Neural cell (in vitro differentiated cells): ENCODE data around the gene UBL3. TPM values are rescaled to one million over a fixed set of nuclear protein-coding genes. Genes with fewer than 3 reads are reported as not detected.

Experiments used
- H2AFZ ChIP-seq: fragments of 200-600, 300-800 bp; sonication (generic), shearing (Covaris generic); 2 replicates; pipeline ENCODE4 v1.6.0; 2014; ENCODE audit warnings: low read depth, mild to moderate bottlenecking, antibody characterized with exemption, low read length, moderate library complexity
- H3F3A ChIP-seq: fragments of 200-600 bp; shearing (Covaris generic); 2 replicates; pipeline ENCODE4 v1.6.1; 2016; ENCODE audit warnings: mild to moderate bottlenecking, moderate library complexity, mixed read lengths, antibody characterized with exemption, low read length; ENCODE audit not compliant: insufficient read depth, poor library complexity, severe bottlenecking
- H3K27ac ChIP-seq: fragments of 200-600, 300-800 bp; sonication (generic), shearing (Covaris generic); 2 replicates; pipeline ENCODE4 v1.5.1; 2014; ENCODE audit warnings: mild to moderate bottlenecking, low read length, moderate library complexity
- H3K27me3 ChIP-seq: fragments of 300-800, 200-600 bp; sonication (generic), shearing (Covaris generic); 2 replicates; pipeline ENCODE4 v1.6.0; 2014; ENCODE audit warnings: mild to moderate bottlenecking, low read depth, low read length, moderate library complexity; ENCODE audit not compliant: insufficient read depth
- H3K36me3 ChIP-seq: fragments of 300-800, 200-600 bp; sonication (generic), shearing (Covaris generic); 2 replicates; pipeline ENCODE4 v1.5.1; 2014; ENCODE audit warnings: mild to moderate bottlenecking, antibody characterized with exemption, low read length, moderate library complexity; ENCODE audit not compliant: insufficient read depth
- H3K4me2 ChIP-seq: fragments of 300-800, 200-600 bp; sonication (generic), shearing (Covaris generic); 2 replicates; pipeline ENCODE4 v1.6.0; 2014; ENCODE audit warnings: mild to moderate bottlenecking, low read length
- H3K4me3 ChIP-seq: fragments of 300-800, 200-600 bp; sonication (generic), shearing (Covaris generic); 2 replicates; pipeline ENCODE4 v1.5.1; 2014; ENCODE audit warnings: mild to moderate bottlenecking, low read length, moderate library complexity
- H3K79me2 ChIP-seq: fragments of 200-600 bp; shearing (Covaris generic); replicated peaks from 2 replicates; pipeline ENCODE4 v1.6.0; 2014; ENCODE audit warnings: mild to moderate bottlenecking, low read length, moderate library complexity; ENCODE audit not compliant: insufficient read depth
- H3K9ac ChIP-seq: fragments of 300-800, 200-600 bp; sonication (generic), shearing (Covaris generic); 2 replicates; pipeline ENCODE4 v1.6.1; 2016; ENCODE audit warnings: mild to moderate bottlenecking, low read length, mixed read lengths
- H3K9me2 ChIP-seq: fragments of 200-600 bp; shearing (Covaris generic); 2 replicates; pipeline ENCODE4 v1.6.1; 2016; ENCODE audit warnings: mild to moderate bottlenecking, low read length, mixed read lengths; ENCODE audit not compliant: insufficient read depth
- H3K9me3 ChIP-seq: fragments of 200-600, 300-800 bp; sonication (generic), shearing (Covaris generic); 2 replicates; pipeline ENCODE4 v1.6.1; 2016; ENCODE audit warnings: mild to moderate bottlenecking, mixed run types, low read length, moderate library complexity, mixed read lengths
- H4K20me1 ChIP-seq: fragments of 200-600 bp; shearing (Covaris generic); 2 replicates; pipeline ENCODE4 v1.6.1; 2016; ENCODE audit warnings: mild to moderate bottlenecking, mixed run types; ENCODE audit not compliant: insufficient read depth
- EP300 ChIP-seq: fragments of 450-650 bp; conservative IDR thresholded peaks from 2 replicates; pipeline ENCODE4 v1.6.1; 2014; ENCODE audit warnings: antibody characterized with exemption, mild to moderate bottlenecking, moderate library complexity; ENCODE audit not compliant: poor library complexity, severe bottlenecking
- EZH2 ChIP-seq: fragments of 200-600, 300-800 bp; shearing (Covaris generic), sonication (generic); IDR thresholded peaks from 2 replicates; pipeline ENCODE4 v1.6.1; 2014; ENCODE audit warnings: antibody characterized with exemption, low read length, borderline replicate concordance, mild to moderate bottlenecking; ENCODE audit not compliant: insufficient read depth, poor library complexity, severe bottlenecking
- MXI1 ChIP-seq: fragments of 450-650 bp; conservative IDR thresholded peaks from 2 replicates; pipeline ENCODE4 v1.6.1; 2014; ENCODE audit warnings: antibody characterized with exemption, mild to moderate bottlenecking; ENCODE audit not compliant: poor library complexity, severe bottlenecking
- POLR2AphosphoS5 ChIP-seq: IDR thresholded peaks from 2 replicates; pipeline ENCODE4 v1.6.1; 2012
- RAD21 ChIP-seq: fragments of 450-650 bp; conservative IDR thresholded peaks from 2 replicates; pipeline ENCODE4 v1.6.1; 2014; ENCODE audit warnings: antibody characterized with exemption, mild to moderate bottlenecking, moderate library complexity
- SMC3 ChIP-seq: fragments of 450-650 bp; conservative IDR thresholded peaks from 2 replicates; pipeline ENCODE4 v1.6.1; 2014; ENCODE audit warnings: antibody characterized with exemption, mild to moderate bottlenecking, moderate library complexity; ENCODE audit not compliant: poor library complexity
- TAF1 ChIP-seq: IDR thresholded peaks from 2 replicates; pipeline ENCODE4 v1.6.1; 2012; ENCODE audit warnings: low read depth
- polyA plus RNA-seq: library from polyadenylated mRNA; depleted of rRNA; stranded (reverse); fragments of >200 nt; gene quantifications from 2 replicates; pipeline ENCODE4 v1.2.3, GENCODE V29; 2014
- TF ChIP-seq, protein P1 (sequence below): IDR thresholded peaks from 2 replicates; pipeline ENCODE4 v1.6.1; 2012; ENCODE audit warnings: borderline replicate concordance
- TF ChIP-seq, protein P2 (sequence below): fragments of 450-650 bp; IDR thresholded peaks from 2 replicates; pipeline ENCODE4 v1.5.1; 2014; ENCODE audit warnings: antibody characterized with exemption, mild to moderate bottlenecking, moderate library complexity; ENCODE audit not compliant: poor library complexity, severe bottlenecking

The UBL3 gene
- polyA plus RNA-seq, 1 donor from 2014 or later, result 35.8 TPM

DNA sequence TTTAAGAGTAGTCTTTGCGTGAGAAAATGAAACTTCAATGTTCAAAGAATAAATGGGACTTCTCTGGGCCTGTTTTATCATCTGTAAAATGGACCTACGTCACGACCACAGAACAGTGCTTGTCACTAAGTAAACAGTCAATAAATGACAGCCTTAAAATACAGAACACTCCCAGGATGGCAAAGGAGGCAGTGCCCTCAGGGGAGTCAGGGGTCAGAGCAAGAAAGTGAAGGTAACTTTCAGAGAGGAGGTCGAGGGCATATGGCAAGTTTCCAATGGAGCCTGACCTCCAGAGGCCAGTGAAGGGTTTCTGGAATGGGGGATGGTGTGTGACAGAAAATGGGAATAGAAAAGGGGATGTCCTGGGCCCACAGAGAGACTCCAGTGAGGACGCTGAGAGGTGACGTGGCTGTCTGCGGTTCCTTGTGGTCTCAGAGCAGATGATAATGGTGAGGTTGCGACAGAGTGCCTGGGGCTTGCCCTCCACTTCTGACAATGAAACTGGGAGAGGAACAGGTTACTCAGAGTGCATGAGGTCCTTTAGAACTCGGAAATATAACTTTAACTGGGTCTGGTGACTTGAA lies 91.8 kb downstream of the UBL3 start:
- Histone ChIP-seq H3K27ac (no peak overlapping the region), H4K20me1 (no peaks in the 10 kb centered on the region), H3K4me2 (no peak overlapping the region), H3F3A (no peaks in the 10 kb centered on the region), H3K79me2 (no peaks in the 10 kb centered on the region), H3K9me3 (no peaks in the 10 kb centered on the region), H2AFZ (no peak overlapping the region), H3K27me3 (no peaks in the 10 kb centered on the region), H3K9ac (no peak overlapping the region), H3K9me2 (no peaks in the 10 kb centered on the region), H3K36me3 (no peaks in the 10 kb centered on the region), H3K4me3 (no peak overlapping the region)
- TF ChIP-seq POLR2AphosphoS5, result no peak
- TF ChIP-seq EZH2, result no peak

DNA sequence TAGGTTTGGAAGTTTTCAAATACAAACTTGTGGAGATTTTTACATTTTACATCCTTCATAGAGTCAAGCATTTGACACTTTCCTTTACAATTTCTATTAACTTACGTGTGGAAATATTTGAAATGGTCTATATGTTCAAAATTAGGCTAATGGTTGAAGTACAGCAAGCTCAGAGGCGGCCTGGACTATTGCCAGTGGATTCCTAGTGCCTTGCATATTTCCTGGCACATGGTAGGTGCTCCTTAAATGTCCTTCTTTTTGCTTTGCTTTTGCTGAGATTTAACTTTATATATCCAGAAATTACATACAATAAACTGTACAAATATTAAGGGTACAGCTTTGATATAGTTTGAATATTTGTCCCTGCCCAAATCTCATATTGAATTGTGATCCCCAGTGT lies 93.9 kb downstream of the UBL3 start:
- Histone ChIP-seq H4K20me1 (no peaks in the 10 kb centered on the region), H3K4me2 (no peak overlapping the region), H3K9me3 (no peaks in the 10 kb centered on the region), H3K4me3 (no peak overlapping the region), H3K79me2 (no peaks in the 10 kb centered on the region), H3K27me3 (no peaks in the 10 kb centered on the region), H3K9me2 (no peaks in the 10 kb centered on the region), H3F3A (no peaks in the 10 kb centered on the region), H3K9ac (no peak overlapping the region), H2AFZ (no peak overlapping the region), H3K27ac (no peak overlapping the region), H3K36me3 (no peaks in the 10 kb centered on the region)
- no peak for TF ChIP-seq MXI1
- TF ChIP-seq, protein P1, sequence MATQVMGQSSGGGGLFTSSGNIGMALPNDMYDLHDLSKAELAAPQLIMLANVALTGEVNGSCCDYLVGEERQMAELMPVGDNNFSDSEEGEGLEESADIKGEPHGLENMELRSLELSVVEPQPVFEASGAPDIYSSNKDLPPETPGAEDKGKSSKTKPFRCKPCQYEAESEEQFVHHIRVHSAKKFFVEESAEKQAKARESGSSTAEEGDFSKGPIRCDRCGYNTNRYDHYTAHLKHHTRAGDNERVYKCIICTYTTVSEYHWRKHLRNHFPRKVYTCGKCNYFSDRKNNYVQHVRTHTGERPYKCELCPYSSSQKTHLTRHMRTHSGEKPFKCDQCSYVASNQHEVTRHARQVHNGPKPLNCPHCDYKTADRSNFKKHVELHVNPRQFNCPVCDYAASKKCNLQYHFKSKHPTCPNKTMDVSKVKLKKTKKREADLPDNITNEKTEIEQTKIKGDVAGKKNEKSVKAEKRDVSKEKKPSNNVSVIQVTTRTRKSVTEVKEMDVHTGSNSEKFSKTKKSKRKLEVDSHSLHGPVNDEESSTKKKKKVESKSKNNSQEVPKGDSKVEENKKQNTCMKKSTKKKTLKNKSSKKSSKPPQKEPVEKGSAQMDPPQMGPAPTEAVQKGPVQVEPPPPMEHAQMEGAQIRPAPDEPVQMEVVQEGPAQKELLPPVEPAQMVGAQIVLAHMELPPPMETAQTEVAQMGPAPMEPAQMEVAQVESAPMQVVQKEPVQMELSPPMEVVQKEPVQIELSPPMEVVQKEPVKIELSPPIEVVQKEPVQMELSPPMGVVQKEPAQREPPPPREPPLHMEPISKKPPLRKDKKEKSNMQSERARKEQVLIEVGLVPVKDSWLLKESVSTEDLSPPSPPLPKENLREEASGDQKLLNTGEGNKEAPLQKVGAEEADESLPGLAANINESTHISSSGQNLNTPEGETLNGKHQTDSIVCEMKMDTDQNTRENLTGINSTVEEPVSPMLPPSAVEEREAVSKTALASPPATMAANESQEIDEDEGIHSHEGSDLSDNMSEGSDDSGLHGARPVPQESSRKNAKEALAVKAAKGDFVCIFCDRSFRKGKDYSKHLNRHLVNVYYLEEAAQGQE, result no peak
- TF ChIP-seq, protein P2, sequence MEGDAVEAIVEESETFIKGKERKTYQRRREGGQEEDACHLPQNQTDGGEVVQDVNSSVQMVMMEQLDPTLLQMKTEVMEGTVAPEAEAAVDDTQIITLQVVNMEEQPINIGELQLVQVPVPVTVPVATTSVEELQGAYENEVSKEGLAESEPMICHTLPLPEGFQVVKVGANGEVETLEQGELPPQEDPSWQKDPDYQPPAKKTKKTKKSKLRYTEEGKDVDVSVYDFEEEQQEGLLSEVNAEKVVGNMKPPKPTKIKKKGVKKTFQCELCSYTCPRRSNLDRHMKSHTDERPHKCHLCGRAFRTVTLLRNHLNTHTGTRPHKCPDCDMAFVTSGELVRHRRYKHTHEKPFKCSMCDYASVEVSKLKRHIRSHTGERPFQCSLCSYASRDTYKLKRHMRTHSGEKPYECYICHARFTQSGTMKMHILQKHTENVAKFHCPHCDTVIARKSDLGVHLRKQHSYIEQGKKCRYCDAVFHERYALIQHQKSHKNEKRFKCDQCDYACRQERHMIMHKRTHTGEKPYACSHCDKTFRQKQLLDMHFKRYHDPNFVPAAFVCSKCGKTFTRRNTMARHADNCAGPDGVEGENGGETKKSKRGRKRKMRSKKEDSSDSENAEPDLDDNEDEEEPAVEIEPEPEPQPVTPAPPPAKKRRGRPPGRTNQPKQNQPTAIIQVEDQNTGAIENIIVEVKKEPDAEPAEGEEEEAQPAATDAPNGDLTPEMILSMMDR, result no peak
- TF ChIP-seq RAD21, result no peak
- no peak for TF ChIP-seq POLR2AphosphoS5
- no peak for TF ChIP-seq EZH2
- TF ChIP-seq TAF1, result no peak
- no peak for TF ChIP-seq SMC3
- TF ChIP-seq EP300, result no peak

DNA sequence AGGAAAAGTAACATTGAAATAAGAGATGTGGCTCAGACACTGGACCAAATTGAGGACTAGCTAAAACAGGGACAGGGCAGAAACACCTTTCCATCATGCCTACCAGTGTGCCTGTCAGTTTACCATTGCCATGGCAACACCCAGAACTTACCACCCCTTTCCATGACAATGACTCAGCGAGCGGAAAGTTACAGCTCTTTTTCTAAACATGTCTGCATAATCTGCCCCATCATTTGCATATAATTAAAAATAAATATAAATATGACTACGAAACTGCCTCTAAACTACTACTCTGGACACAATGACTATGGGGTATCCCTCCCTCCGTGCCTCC lies 96.0 kb downstream of the UBL3 start:
- Histone ChIP-seq H2AFZ (no peak overlapping the region), H3K36me3 (no peaks in the 10 kb centered on the region), H3K4me2 (no peak overlapping the region), H3K27ac (no peak overlapping the region), H4K20me1 (no peaks in the 10 kb centered on the region), H3K9me2 (no peaks in the 10 kb centered on the region), H3K79me2 (no peaks in the 10 kb centered on the region), H3F3A (no peaks in the 10 kb centered on the region), H3K9me3 (no peaks in the 10 kb centered on the region), H3K9ac (no peak overlapping the region), H3K27me3 (no peaks in the 10 kb centered on the region), H3K4me3 (no peak overlapping the region)
- no peak for TF ChIP-seq POLR2AphosphoS5
- TF ChIP-seq SMC3, result no peak
- TF ChIP-seq EP300, result no peak
- TF ChIP-seq, protein P2, result no peak
- no peak for TF ChIP-seq RAD21
- TF ChIP-seq TAF1, result no peak
- no peak for TF ChIP-seq MXI1
- TF ChIP-seq EZH2, result no peak
- TF ChIP-seq, protein P1, result no peak
